Endodermal cell (in vitro differentiated cells): Measurements from ENCODE around the gene EVI5L. TPM values are rescaled to one million over a fixed set of nuclear protein-coding genes. Genes with fewer than 3 reads are reported as not detected.

Experiments used
- DNase-seq: peaks from one replicate; pipeline ENCODE4 v3.0.0-alpha.2; 2017
- H3K27ac ChIP-seq: 2 replicates; pipeline ENCODE4 v1.5.1; 2013; ENCODE audit warnings: mild to moderate bottlenecking, low read depth, low read length, moderate library complexity
- H3K27me3 ChIP-seq: 2 replicates; pipeline ENCODE4 v1.6.1; 2013; ENCODE audit warnings: mild to moderate bottlenecking, low read length, moderate library complexity; ENCODE audit not compliant: insufficient read depth, control insufficient read depth, poor library complexity, severe bottlenecking
- H3K36me3 ChIP-seq: 2 replicates; pipeline ENCODE4 v1.7.0; 2013; ENCODE audit warnings: mild to moderate bottlenecking, low read length, moderate library complexity; ENCODE audit not compliant: control insufficient read depth, insufficient read depth
- H3K4me1 ChIP-seq: one replicate; pipeline ENCODE4 v1.7.0; 2013; ENCODE audit warnings: low read length; ENCODE audit not compliant: control insufficient read depth, insufficient read depth
- H3K4me3 ChIP-seq: 2 replicates; pipeline ENCODE4 v1.5.1; 2013; ENCODE audit warnings: mild to moderate bottlenecking, low read length, moderate library complexity
- H3K9ac ChIP-seq: 2 replicates; pipeline ENCODE4 v1.6.1; 2013; ENCODE audit warnings: mild to moderate bottlenecking, low read length, moderate library complexity; ENCODE audit not compliant: poor library complexity, severe bottlenecking; ENCODE audit errors: extremely low read depth
- H3K9me3 ChIP-seq: 2 replicates; pipeline ENCODE4 v1.6.1; 2013; ENCODE audit warnings: mild to moderate bottlenecking, low read length, moderate library complexity; ENCODE audit not compliant: control insufficient read depth
- H3K27ac Mint-ChIP-seq: 2 replicates; pipeline ENCODE4 v1.8.0; 2020; ENCODE audit warnings: mixed read lengths
- H3K27me3 Mint-ChIP-seq: 2 replicates; pipeline ENCODE4 v1.8.0; 2021; ENCODE audit warnings: mild to moderate bottlenecking, mixed read lengths; ENCODE audit not compliant: insufficient read depth
- H3K36me3 Mint-ChIP-seq: 2 replicates; pipeline ENCODE4 v1.8.0; 2020; ENCODE audit warnings: low read depth, mixed read lengths
- H3K4me1 Mint-ChIP-seq: 2 replicates; pipeline ENCODE4 v1.8.0; 2020; ENCODE audit warnings: mixed read lengths
- H3K4me3 Mint-ChIP-seq: 2 replicates; pipeline ENCODE4 v1.8.0; 2020; ENCODE audit warnings: mild to moderate bottlenecking, moderate library complexity, mixed read lengths
- H3K9me3 Mint-ChIP-seq: 2 replicates; pipeline ENCODE4 v1.8.0; 2020; ENCODE audit warnings: mild to moderate bottlenecking, mixed read lengths
- WGBS, 2 experiments: methylation state at CpG; one replicate each; pipeline versions ENCODE4 v1.1.5 to v1.1.7; 2013; ENCODE audit warnings: missing lambda C conversion rate in 2 of 2, mixed read lengths in 1 of 2; ENCODE audit not compliant: insufficient coverage in 1 of 2, insufficient read length in 1 of 2; 5-methylcytosine and 5-hydroxymethylcytosine counted together
- total RNA-seq, 2 donors: library from RNA; stranded (reverse); fragmentation: NEBNext Ultra II Directional in 1 of 2; extraction: Animal tissue kit (Norgen Biotek cat#: 25700) in 1 of 2; gene quantifications; 2 replicates in 1 of 2; 3 replicates in 1 of 2; pipeline ENCODE4 v1.2.1, GENCODE V29; 2021
- TF ChIP-seq, protein P1 (sequence below): fragments of 200-600 bp; sonication (generic); conservative IDR thresholded peaks from 2 replicates; pipeline ENCODE4 v1.5.0; 2021; ENCODE audit warnings: antibody characterized with exemption, mild to moderate bottlenecking

EVI5L gene
- total RNA-seq, 2 donors from 2014 or later, result 6.4 to 9.2 TPM

GRCh38 chr19:7868326-7868670, 38.3 kb downstream of the EVI5L start:
- DNase-seq, result no peak
- Mint-ChIP-seq H3K27ac (no peak overlapping the region), H3K9me3 (peaks cover 1% of the 10 kb centered on the region), H3K36me3 (no peaks in the 10 kb centered on the region), H3K4me1 (peaks cover 3% of the 10 kb centered on the region), H3K27me3 (peaks cover 75% of the 10 kb centered on the region), H3K4me3 (peak overlapping the region; percentile 42)
- H3K9me3 ChIP-seq, result no peaks in the 10 kb centered on the region
- TF ChIP-seq, protein P1, sequence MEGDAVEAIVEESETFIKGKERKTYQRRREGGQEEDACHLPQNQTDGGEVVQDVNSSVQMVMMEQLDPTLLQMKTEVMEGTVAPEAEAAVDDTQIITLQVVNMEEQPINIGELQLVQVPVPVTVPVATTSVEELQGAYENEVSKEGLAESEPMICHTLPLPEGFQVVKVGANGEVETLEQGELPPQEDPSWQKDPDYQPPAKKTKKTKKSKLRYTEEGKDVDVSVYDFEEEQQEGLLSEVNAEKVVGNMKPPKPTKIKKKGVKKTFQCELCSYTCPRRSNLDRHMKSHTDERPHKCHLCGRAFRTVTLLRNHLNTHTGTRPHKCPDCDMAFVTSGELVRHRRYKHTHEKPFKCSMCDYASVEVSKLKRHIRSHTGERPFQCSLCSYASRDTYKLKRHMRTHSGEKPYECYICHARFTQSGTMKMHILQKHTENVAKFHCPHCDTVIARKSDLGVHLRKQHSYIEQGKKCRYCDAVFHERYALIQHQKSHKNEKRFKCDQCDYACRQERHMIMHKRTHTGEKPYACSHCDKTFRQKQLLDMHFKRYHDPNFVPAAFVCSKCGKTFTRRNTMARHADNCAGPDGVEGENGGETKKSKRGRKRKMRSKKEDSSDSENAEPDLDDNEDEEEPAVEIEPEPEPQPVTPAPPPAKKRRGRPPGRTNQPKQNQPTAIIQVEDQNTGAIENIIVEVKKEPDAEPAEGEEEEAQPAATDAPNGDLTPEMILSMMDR, result no peak
- no peak overlapping the region for H3K9ac ChIP-seq
- H3K27me3 ChIP-seq, result peaks cover 52% of the 10 kb centered on the region
- WGBS, 2 experiments, result 66 to 90% methylated on average over 17 to 21 of the region's 21 CpGs
- H3K27ac ChIP-seq, result no peak overlapping the region
- no peaks in the 10 kb centered on the region for H3K36me3 ChIP-seq
- H3K4me3 ChIP-seq, result no peak overlapping the region
- H3K4me1 ChIP-seq, result no peaks in the 10 kb centered on the region

DNA sequence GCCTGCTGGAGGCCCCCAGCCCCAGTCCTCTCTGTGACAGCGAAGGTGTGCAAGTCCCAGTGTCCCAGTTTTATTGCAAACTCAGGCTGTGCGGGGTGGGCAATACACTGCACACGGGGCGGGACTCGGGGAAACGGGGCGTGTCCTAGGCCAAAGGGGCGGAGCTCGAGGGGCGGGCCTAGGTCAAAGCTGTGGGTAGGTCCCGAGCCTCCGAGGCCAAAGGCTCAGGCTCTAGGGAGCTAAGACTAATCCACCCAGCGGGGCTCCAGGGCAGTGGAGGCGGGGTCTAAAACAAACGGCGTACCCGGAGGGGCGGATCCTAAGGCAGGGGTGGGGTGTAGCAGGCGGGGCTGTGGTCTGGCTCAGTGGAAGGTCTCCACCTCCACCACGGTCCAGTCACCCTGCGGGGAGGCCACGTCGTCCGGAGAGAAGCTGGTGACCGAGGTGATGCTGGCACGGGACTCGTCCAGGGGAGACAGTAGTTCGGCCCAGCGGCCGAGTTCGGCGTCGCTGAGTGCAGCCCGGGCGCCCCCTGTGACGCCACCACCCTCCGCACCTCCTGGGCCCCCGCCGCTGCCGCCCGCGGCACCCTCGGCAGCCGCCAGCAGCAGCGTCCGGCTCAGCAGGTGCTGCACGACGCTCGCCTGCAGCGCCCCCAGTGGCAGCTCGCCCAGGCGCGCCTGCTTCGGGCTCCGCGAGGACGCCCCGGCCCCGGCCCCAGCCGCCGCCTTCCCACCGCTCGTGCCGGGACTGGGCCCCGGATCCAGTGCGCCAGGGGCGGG, 38.8 kb downstream of the EVI5L start:
- TF ChIP-seq, protein P1, result peak; percentile 95
- Mint-ChIP-seq H3K9me3 (peaks cover 1% of the 10 kb centered on the region), H3K27ac (peak overlapping the region; percentile 74), H3K4me3 (peak overlapping the region; percentile 42), H3K36me3 (no peaks in the 10 kb centered on the region), H3K27me3 (peaks cover 75% of the 10 kb centered on the region), H3K4me1 (peaks cover 3% of the 10 kb centered on the region)
- Histone ChIP-seq H3K4me1 (no peaks in the 10 kb centered on the region), H3K27ac (no peak overlapping the region), H3K36me3 (no peaks in the 10 kb centered on the region), H3K9ac (no peak overlapping the region), H3K9me3 (no peaks in the 10 kb centered on the region), H3K27me3 (peaks cover 52% of the 10 kb centered on the region), H3K4me3 (no peak overlapping the region)
- DNase-seq, result peak; percentile 97
- WGBS, 2 experiments, result 27 to 50% methylated on average over 37 to 67 of the region's 67 CpGs

GRCh38 chr19:7869453-7869909, 39.5 kb downstream of the EVI5L start:
- no peaks in the 10 kb centered on the region for H3K36me3 ChIP-seq
- peak; percentile 95 for DNase-seq
- Mint-ChIP-seq H3K9me3 (peaks cover 1% of the 10 kb centered on the region), H3K4me1 (peaks cover 3% of the 10 kb centered on the region), H3K4me3 (peak overlapping the region; percentile 42), H3K36me3 (no peaks in the 10 kb centered on the region), H3K27me3 (peaks cover 70% of the 10 kb centered on the region), H3K27ac (no peak overlapping the region)
- TF ChIP-seq, protein P1, result peak; percentile 35
- H3K27me3 ChIP-seq, result peaks cover 46% of the 10 kb centered on the region
- H3K4me3 ChIP-seq, result no peak overlapping the region
- no peaks in the 10 kb centered on the region for H3K4me1 ChIP-seq
- WGBS, 2 experiments, result 38 to 62% methylated on average over 21 to 47 of the region's 47 CpGs
- H3K9me3 ChIP-seq, result no peaks in the 10 kb centered on the region
- H3K27ac ChIP-seq, result no peak overlapping the region
- no peak overlapping the region for H3K9ac ChIP-seq
